Uterus (tissue), 4 donors: ENCODE results near the gene OR52M1. TPM values are rescaled to one million over a fixed set of nuclear protein-coding genes. Genes with fewer than 3 reads are reported as not detected.
A peak's percentile ranks its signal among the peaks of the same experiment; 100 is the strongest.
"Not testable (repeated sequence)": the region's sequence is repeated elsewhere in the genome, so short reads cannot be mapped to it uniquely, and the experiment has no call there.

Source experiments
- DNase-seq, 2 donors: peaks; one replicate each; pipeline ENCODE4 v3.0.0-alpha.2; 2019 to 2020
- H3K27ac ChIP-seq, 2 donors: fragments of 200-600 bp; sonication (generic); 1 replicate in 1 of 2; 2 replicates in 1 of 2; pipeline ENCODE4 v1.5.1; 2016 to 2018
- H3K27me3 ChIP-seq, 2 donors: fragments of 200-600 bp; sonication (generic); one replicate each; pipeline ENCODE4 v1.5.1; 2018 to 2019; ENCODE audit warnings: control low read depth in 1 of 2
- H3K36me3 ChIP-seq, 2 donors: fragments of 200-600 bp; sonication (generic); one replicate each; pipeline ENCODE4 v1.5.1; 2019; ENCODE audit warnings: control low read depth in 1 of 2
- H3K4me1 ChIP-seq, 2 donors: fragments of 200-600 bp; sonication (generic); one replicate each; pipeline ENCODE4 v1.5.1; 2018 to 2019; ENCODE audit warnings: control low read depth in 1 of 2
- H3K4me3 ChIP-seq, 2 donors: fragments of 200-600 bp; sonication (generic); 1 replicate in 1 of 2; 2 replicates in 1 of 2; pipeline ENCODE4 v1.5.1; 2018 to 2019; ENCODE audit warnings: mild to moderate bottlenecking in 1 of 2
- H3K9me3 ChIP-seq, 2 donors: fragments of 200-600 bp; sonication (generic); one replicate each; pipeline ENCODE4 v1.5.1; 2019; ENCODE audit warnings: control low read depth in 1 of 2
- POLR2A ChIP-seq, 2 donors: fragments of 450-650 bp; IDR thresholded peaks; one replicate each; pipeline ENCODE4 v1.6.1; 2016; ENCODE audit warnings: antibody characterized with exemption in 2 of 2, mild to moderate bottlenecking in 1 of 2, moderate library complexity in 1 of 2
- intact Hi-C: fragments of 100-400 bp; cut with DNase I; formaldehyde crosslinking; loops from one replicate; pipeline ENCODE4 v1.15.1; 2023; ENCODE audit warnings: low total_unique reads
- total RNA-seq, 4 donors: library from RNA; depleted of rRNA in 3 of 4; stranded (reverse); fragments of >200 nt in 3 of 4; gene quantifications; one replicate each; pipeline versions ENCODE4 v1.1.0 to v1.2.4, GENCODE V29; 2014 to 2023
- TF ChIP-seq, protein P1 (sequence below), 4 experiments: fragments of 200-600 bp in 2 of 4; fragments of 450-650 bp in 2 of 4; sonication (generic) in 2 of 4; IDR thresholded peaks; one replicate each; pipeline ENCODE4 v1.5.1; 2016 to 2019; ENCODE audit warnings: antibody characterized with exemption in 4 of 4, mild to moderate bottlenecking in 2 of 4, moderate library complexity in 1 of 4
- donor health status: DM: yes; HTN: yes; CAD: no.

The OR52M1 gene
- total RNA-seq, 4 donors from 2014 or later, result not detected

DNA sequence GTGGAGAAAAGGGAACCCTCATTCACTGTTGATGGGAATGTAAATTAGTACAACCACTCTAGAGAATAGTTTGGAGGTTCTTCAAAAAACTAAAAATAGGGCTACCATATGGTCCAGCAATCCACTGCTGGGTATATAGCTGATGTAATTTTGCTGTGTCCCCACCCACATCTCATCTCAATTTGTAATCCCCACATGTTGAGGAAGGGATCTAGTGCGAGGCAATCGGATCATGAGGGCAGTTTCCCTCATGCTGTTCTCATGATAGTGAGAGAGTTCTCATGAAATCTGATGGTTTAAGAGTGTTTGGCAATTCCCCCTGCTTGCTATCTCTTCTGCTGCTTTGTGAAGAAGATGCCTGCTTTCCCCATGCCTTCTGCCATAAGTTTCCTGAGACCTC is 17.1 kb upstream of the OR52M1 start:
- intact Hi-C loops, result no loop called here
- Histone ChIP-seq H3K4me3 (no peak overlapping the region), H3K4me1 (no peaks in the 10 kb centered on the region), H3K36me3 (no peaks in the 10 kb centered on the region), H3K27ac (no peak overlapping the region), H3K27me3 (no peaks in the 10 kb centered on the region), H3K9me3 (no peaks in the 10 kb centered on the region)
- no peak for TF ChIP-seq POLR2A (IDR thresholded peaks at IDR 0.05)
- TF ChIP-seq, protein P1, sequence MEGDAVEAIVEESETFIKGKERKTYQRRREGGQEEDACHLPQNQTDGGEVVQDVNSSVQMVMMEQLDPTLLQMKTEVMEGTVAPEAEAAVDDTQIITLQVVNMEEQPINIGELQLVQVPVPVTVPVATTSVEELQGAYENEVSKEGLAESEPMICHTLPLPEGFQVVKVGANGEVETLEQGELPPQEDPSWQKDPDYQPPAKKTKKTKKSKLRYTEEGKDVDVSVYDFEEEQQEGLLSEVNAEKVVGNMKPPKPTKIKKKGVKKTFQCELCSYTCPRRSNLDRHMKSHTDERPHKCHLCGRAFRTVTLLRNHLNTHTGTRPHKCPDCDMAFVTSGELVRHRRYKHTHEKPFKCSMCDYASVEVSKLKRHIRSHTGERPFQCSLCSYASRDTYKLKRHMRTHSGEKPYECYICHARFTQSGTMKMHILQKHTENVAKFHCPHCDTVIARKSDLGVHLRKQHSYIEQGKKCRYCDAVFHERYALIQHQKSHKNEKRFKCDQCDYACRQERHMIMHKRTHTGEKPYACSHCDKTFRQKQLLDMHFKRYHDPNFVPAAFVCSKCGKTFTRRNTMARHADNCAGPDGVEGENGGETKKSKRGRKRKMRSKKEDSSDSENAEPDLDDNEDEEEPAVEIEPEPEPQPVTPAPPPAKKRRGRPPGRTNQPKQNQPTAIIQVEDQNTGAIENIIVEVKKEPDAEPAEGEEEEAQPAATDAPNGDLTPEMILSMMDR (IDR thresholded peaks at IDR 0.05), result no peak
- DNase-seq, result no peak

DNA sequence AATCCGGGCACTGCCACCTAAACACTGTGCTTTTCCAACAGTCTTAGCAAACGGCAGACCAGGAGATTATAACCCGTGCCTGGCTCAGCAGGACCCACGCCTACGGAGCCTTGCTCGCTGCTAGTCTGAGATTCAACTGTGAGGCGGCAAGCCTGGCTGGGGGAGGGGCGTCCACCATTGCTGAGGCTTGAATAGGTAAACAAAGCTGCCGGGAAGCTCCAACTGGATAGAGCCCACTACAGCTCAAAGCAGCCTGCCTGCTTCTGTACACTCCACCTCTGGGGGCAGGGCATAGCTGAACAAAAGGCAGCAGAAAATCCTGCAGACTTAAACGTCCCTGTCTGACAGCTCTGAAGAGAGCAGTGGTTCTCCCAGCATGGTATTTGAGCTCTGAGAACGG is 13.3 kb upstream of the OR52M1 start:
- H3K27me3 ChIP-seq, intact Hi-C loops, H3K27ac ChIP-seq, H3K36me3 ChIP-seq, H3K4me3 ChIP-seq, H3K9me3 ChIP-seq, DNase-seq, H3K4me1 ChIP-seq: not testable (repeated sequence)

- Histone ChIP-seq H3K4me1 (no peaks in the 10 kb centered on the region), H3K27me3 (no peaks in the 10 kb centered on the region), H3K36me3 (no peaks in the 10 kb centered on the region), H3K4me3 (no peak overlapping the region), H3K27ac (no peak overlapping the region), H3K9me3 (no peaks in the 10 kb centered on the region)
- intact Hi-C loops, result no loop called here
- TF ChIP-seq, protein P1 (IDR thresholded peaks at IDR 0.05), result peak in 3 of 4 experiments; percentile 17 to 45 (median 45)
- TF ChIP-seq POLR2A (IDR thresholded peaks at IDR 0.05), result no peak
- peak in 1 of 2 donors; percentile 19 for DNase-seq
Measured at GRCh38 chr11:4539603-4540219, 5.3 kb upstream of the OR52M1 start.

GRCh38 chr11:4541071-4541470 is 3.9 kb upstream of the OR52M1 start:
- no peak for TF ChIP-seq POLR2A (IDR thresholded peaks at IDR 0.05)
- TF ChIP-seq, protein P1 (IDR thresholded peaks at IDR 0.05), result no peak
- intact Hi-C loops, result no loop called here
- no peak overlapping the region for H3K4me3 ChIP-seq
- H3K27me3 ChIP-seq, result no peaks in the 10 kb centered on the region
- H3K9me3 ChIP-seq, result no peaks in the 10 kb centered on the region
- no peaks in the 10 kb centered on the region for H3K4me1 ChIP-seq
- H3K27ac ChIP-seq, result no peak overlapping the region
- no peak for DNase-seq
- H3K36me3 ChIP-seq, result no peaks in the 10 kb centered on the region

GRCh38 chr11:4543561-4543960 is 1.4 kb upstream of the OR52M1 start:
- intact Hi-C loops, result no loop called here
- H3K4me3 ChIP-seq, result no peak overlapping the region
- no peaks in the 10 kb centered on the region for H3K27me3 ChIP-seq
- H3K4me1 ChIP-seq, result no peaks in the 10 kb centered on the region
- no peak overlapping the region for H3K27ac ChIP-seq
- DNase-seq, result no peak
- H3K36me3 ChIP-seq, result no peaks in the 10 kb centered on the region
- TF ChIP-seq POLR2A (IDR thresholded peaks at IDR 0.05), result no peak
- TF ChIP-seq, protein P1 (IDR thresholded peaks at IDR 0.05), result no peak
- no peaks in the 10 kb centered on the region for H3K9me3 ChIP-seq

- H3K4me1 ChIP-seq, result no peaks in the 10 kb centered on the region
- intact Hi-C loops, result no loop called here
- H3K27ac ChIP-seq, result no peak overlapping the region
- H3K9me3 ChIP-seq, result no peaks in the 10 kb centered on the region
- no peak for TF ChIP-seq POLR2A (IDR thresholded peaks at IDR 0.05)
- TF ChIP-seq, protein P1 (IDR thresholded peaks at IDR 0.05), result no peak
- H3K27me3 ChIP-seq, result no peaks in the 10 kb centered on the region
- H3K36me3 ChIP-seq, result no peaks in the 10 kb centered on the region
- H3K4me3 ChIP-seq, result no peak overlapping the region
- no peak for DNase-seq
Measured at GRCh38 chr11:4546878-4547277, 1.9 kb downstream of the OR52M1 start.
